Esophagus squamous epithelium (tissue), 4 donors: ENCODE measurements around the gene POLA1.

Source experiments
- POLR2A ChIP-seq, 4 donors: fragments of 450-650 bp; IDR thresholded peaks; one replicate each; pipeline ENCODE4 v1.6.1; 2017; ENCODE audit warnings: antibody characterized with exemption in 4 of 4, mild to moderate bottlenecking in 4 of 4, moderate library complexity in 3 of 4
- TF ChIP-seq, protein P1 (sequence below), 6 experiments: fragments of 450-650 bp in 4 of 6; fragments of 200-600 bp in 2 of 6; sonication (generic) in 2 of 6; IDR thresholded peaks; one replicate each; pipeline ENCODE4 v1.5.1; 2016 to 2019; ENCODE audit warnings: antibody characterized with exemption in 6 of 6, mild to moderate bottlenecking in 4 of 6, moderate library complexity in 4 of 6

GRCh38 chrX:24999511-24999910 lies 305.8 kb downstream of the POLA1 start:
- TF ChIP-seq POLR2A (IDR thresholded peaks at IDR 0.05) = no peak
- TF ChIP-seq, protein P1, sequence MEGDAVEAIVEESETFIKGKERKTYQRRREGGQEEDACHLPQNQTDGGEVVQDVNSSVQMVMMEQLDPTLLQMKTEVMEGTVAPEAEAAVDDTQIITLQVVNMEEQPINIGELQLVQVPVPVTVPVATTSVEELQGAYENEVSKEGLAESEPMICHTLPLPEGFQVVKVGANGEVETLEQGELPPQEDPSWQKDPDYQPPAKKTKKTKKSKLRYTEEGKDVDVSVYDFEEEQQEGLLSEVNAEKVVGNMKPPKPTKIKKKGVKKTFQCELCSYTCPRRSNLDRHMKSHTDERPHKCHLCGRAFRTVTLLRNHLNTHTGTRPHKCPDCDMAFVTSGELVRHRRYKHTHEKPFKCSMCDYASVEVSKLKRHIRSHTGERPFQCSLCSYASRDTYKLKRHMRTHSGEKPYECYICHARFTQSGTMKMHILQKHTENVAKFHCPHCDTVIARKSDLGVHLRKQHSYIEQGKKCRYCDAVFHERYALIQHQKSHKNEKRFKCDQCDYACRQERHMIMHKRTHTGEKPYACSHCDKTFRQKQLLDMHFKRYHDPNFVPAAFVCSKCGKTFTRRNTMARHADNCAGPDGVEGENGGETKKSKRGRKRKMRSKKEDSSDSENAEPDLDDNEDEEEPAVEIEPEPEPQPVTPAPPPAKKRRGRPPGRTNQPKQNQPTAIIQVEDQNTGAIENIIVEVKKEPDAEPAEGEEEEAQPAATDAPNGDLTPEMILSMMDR (IDR thresholded peaks at IDR 0.05) = no peak
